AG04450 (cell line): ENCODE data around the gene SRP9. TPM values are rescaled to one million over a fixed set of nuclear protein-coding genes. Genes with fewer than 3 reads are reported as not detected.
"Not testable (repeated sequence)": the region's sequence is repeated elsewhere in the genome, so short reads cannot be mapped to it uniquely, and the experiment has no call there.

Source experiments
- CTCF ChIA-PET: fragments of 300-600, 350-600 bp; formaldehyde crosslinking; extraction: SDS; loops from one replicate; lab custom pipeline; 2022; ENCODE audit warnings: antibody characterized with exemption, inconsistent platforms; lab: Charles Lee
- POLR2A ChIA-PET: fragments of 350-600 bp; formaldehyde crosslinking; extraction: SDS; loops from one replicate; lab custom pipeline; 2021; ENCODE audit warnings: antibody characterized with exemption, inconsistent platforms; lab: Yijun Ruan, JAX
- DNase-seq: peaks from one replicate; pipeline ENCODE4 v3.0.0-alpha.2; 2011; ENCODE audit warnings: low read depth, low spot score
- H3K27ac ChIP-seq: one replicate; pipeline ENCODE4 v1.5.1; 2012; ENCODE audit warnings: low read depth, low read length, control low read depth
- H3K27me3 ChIP-seq: one replicate; pipeline ENCODE4 v1.6.0; 2012; ENCODE audit warnings: low read length; ENCODE audit not compliant: control insufficient read depth, insufficient read depth
- H3K4me3 ChIP-seq: 2 replicates; pipeline ENCODE4 v1.5.1; 2011; ENCODE audit warnings: mild to moderate bottlenecking, low read depth, low read length, control low read depth
- H3K9me3 ChIP-seq: 2 replicates; pipeline ENCODE4 v1.5.1; 2012; ENCODE audit warnings: low read length; ENCODE audit not compliant: control insufficient read depth, insufficient read depth
- CTCF ChIP-seq: IDR thresholded peaks from 2 replicates; pipeline ENCODE4 v1.5.1; 2011; ENCODE audit warnings: low read depth, low read length, control low read depth, inconsistent platforms
- polyA plus RNA-seq: library from polyadenylated mRNA; depleted of rRNA; stranded (reverse); fragments of >200 nt; gene quantifications from 2 replicates; pipeline ENCODE4 v1.2.3, GENCODE V29; 2011

SRP9 gene
- polyA plus RNA-seq, 1 experiment, result 527 TPM

- TF ChIP-seq CTCF, result no peak
- DNase-seq, result peak; percentile 66
- H3K4me3 ChIP-seq, result no peak overlapping the region
- peak overlapping the region; percentile 79 for H3K27ac ChIP-seq
- CTCF ChIA-PET, result no interaction called here
- no peaks in the 10 kb centered on the region for H3K9me3 ChIP-seq
- H3K27me3 ChIP-seq, result peaks cover 2% of the 10 kb centered on the region
- POLR2A ChIA-PET, result no interaction called here
Observed at GRCh38 chr1:225754940-225755641, 22.5 kb upstream of the SRP9 start.

DNA sequence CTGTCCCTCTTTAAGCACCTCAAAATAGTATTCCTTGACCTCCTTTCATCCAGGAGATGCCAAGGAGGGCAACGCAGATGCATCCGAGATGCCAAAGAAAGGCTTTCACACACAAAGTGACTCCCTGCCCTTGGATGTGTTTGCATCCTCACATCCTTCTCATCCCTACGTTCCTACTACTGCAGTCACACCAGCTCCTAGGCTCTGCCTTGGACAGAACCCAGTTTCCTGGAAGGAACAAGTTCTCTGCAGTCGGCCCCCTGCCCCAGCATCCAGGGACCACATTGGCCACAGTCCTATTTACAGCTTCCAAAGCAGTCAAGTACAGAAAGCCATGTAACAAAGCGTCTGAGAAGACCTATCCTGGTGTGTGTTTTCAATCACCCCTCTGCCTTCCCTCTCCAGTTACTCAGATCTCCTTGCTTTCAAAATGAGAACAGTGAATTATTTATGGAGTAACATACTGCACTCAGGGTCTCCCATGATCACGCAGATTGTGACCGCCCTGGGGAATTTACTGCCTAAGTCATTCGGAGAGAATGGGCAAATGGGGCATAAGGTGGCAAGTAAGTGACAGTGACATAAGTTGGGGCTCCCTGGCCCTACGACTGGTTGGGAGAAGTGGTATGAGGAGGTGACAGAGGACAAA is 21.8 kb upstream of the SRP9 start:
- no peak overlapping the region for H3K4me3 ChIP-seq
- peak overlapping the region; percentile 79 for H3K27ac ChIP-seq
- no peaks in the 10 kb centered on the region for H3K9me3 ChIP-seq
- peaks cover 2% of the 10 kb centered on the region for H3K27me3 ChIP-seq
- POLR2A ChIA-PET, result no interaction called here
- no peak for TF ChIP-seq CTCF
- DNase-seq, result no peak
- CTCF ChIA-PET, result no interaction called here

GRCh38 chr1:225757927-225758656 is 19.5 kb upstream of the SRP9 start:
- POLR2A ChIA-PET, result no interaction called here
- Histone ChIP-seq H3K4me3 (no peak overlapping the region), H3K9me3 (no peaks in the 10 kb centered on the region), H3K27ac (no peak overlapping the region), H3K27me3 (no peaks in the 10 kb centered on the region)
- no peak for TF ChIP-seq CTCF
- CTCF ChIA-PET, result interaction anchor here (1.5 kb wide), 1 partner anchor 20 kb away, joined by 3 read pairs; the partner anchor contains the start of gene SRP9
- no peak for DNase-seq

GRCh38 chr1:225759972-225760371 is 17.7 kb upstream of the SRP9 start:
- DNase-seq, H3K27me3 ChIP-seq, CTCF ChIA-PET, POLR2A ChIA-PET, H3K4me3 ChIP-seq, H3K27ac ChIP-seq, H3K9me3 ChIP-seq: not testable (repeated sequence)

DNA sequence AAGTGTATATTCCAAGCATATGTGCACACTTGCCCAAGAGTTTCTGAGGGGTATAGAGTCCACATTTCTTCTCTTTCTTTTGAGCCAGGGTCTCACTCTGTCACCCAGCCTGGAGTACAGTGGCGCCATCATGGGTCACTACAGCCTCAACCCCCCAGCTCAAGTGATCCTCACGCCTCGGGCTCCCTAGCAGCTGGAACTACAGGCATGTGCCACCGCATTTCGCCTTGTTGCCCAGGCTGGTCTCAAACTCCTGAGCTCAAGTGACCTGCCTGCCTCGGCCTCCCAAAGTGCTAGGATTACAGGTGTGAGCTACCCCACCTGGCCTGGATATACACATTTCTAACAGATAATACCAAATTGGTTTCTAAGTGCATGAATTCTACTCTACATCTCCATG is 17.1 kb upstream of the SRP9 start:
- Histone ChIP-seq H3K9me3 (no peaks in the 10 kb centered on the region), H3K4me3 (no peak overlapping the region), H3K27me3 (no peaks in the 10 kb centered on the region), H3K27ac (no peak overlapping the region)
- ChIA-PET CTCF (interaction anchor here (0.6 to 1.0 kb wide), 2 partner anchors 17 to 195 kb away, joined by 3 to 6 read pairs; partner anchors contain the start of gene SRP9), POLR2A (no interaction called here)
- no peak for TF ChIP-seq CTCF
- no peak for DNase-seq

- DNase-seq, H3K4me3 ChIP-seq, H3K27me3 ChIP-seq, POLR2A ChIA-PET, H3K9me3 ChIP-seq, H3K27ac ChIP-seq: not testable (repeated sequence)
- CTCF ChIA-PET, result interaction anchor here (1.0 kb wide), 1 partner anchor 16 kb away, joined by 6 read pairs; the partner anchor contains the start of gene SRP9
Observed at GRCh38 chr1:225761395-225761794, 16.2 kb upstream of the SRP9 start.
